Jurkat, Clone E6-1 (cell line): Measurements from ENCODE around the gene CD2AP.
"Not testable (repeated sequence)": the region's sequence is repeated elsewhere in the genome, so short reads cannot be mapped to it uniquely, and the experiment has no call there.

ENCODE experiments used
- DNase-seq: peaks from one replicate; pipeline ENCODE4 v3.0.0-alpha.2; 2011; ENCODE audit warnings: low read depth, low spot score
- H3K4me3 ChIP-seq: 2 replicates; pipeline ENCODE4 v1.5.1; 2011; ENCODE audit warnings: mild to moderate bottlenecking, low read length, control low read depth, moderate library complexity

CD2AP gene

GRCh38 chr6:47456536-47456975 is 21.0 kb upstream of the CD2AP start:
- no peak for DNase-seq
- H3K4me3 ChIP-seq: no peak overlapping the region

- H3K4me3 ChIP-seq: no peak overlapping the region
- DNase-seq: no peak
These were observed 20.2 kb upstream of the CD2AP start for GRCh38 chr6:47457370-47457769.

- DNase-seq: no peak
- no peak overlapping the region for H3K4me3 ChIP-seq
These were observed 13.5 kb upstream of the CD2AP start for GRCh38 chr6:47464052-47464451.

- no peak overlapping the region for H3K4me3 ChIP-seq
- no peak for DNase-seq
These were observed 12.5 kb upstream of the CD2AP start for GRCh38 chr6:47465117-47465516.

GRCh38 chr6:47471911-47472310 is 5.7 kb upstream of the CD2AP start:
- no peak for DNase-seq
- no peak overlapping the region for H3K4me3 ChIP-seq

- H3K4me3 ChIP-seq: no peak overlapping the region
- no peak for DNase-seq
These were observed 3.7 kb upstream of the CD2AP start for GRCh38 chr6:47473791-47474346.

GRCh38 chr6:47475319-47475816 is 2.2 kb upstream of the CD2AP start:
- DNase-seq: no peak
- H3K4me3 ChIP-seq: no peak overlapping the region

GRCh38 chr6:47476781-47477496 is 650 bp upstream of the CD2AP start:
- H3K4me3 ChIP-seq: peak overlapping the region; percentile 81
- DNase-seq: no peak

GRCh38 chr6:47478233-47479139 is 897 bp downstream of the CD2AP start:
- peak; percentile 15 for DNase-seq
- H3K4me3 ChIP-seq: peak overlapping the region; percentile 81

GRCh38 chr6:47479140-47479508 is 1.5 kb downstream of the CD2AP start:
- peak overlapping the region; percentile 81 for H3K4me3 ChIP-seq
- DNase-seq: no peak

GRCh38 chr6:47479874-47480273 is 2.3 kb downstream of the CD2AP start:
- DNase-seq: no peak
- no peak overlapping the region for H3K4me3 ChIP-seq

GRCh38 chr6:47481213-47481612 is 3.6 kb downstream of the CD2AP start:
- not testable (repeated sequence) for DNase-seq, H3K4me3 ChIP-seq

- no peak for DNase-seq
- no peak overlapping the region for H3K4me3 ChIP-seq
These were observed 4.2 kb downstream of the CD2AP start for GRCh38 chr6:47481806-47482205.

GRCh38 chr6:47483516-47483852 is 5.9 kb downstream of the CD2AP start:
- no peak for DNase-seq
- no peak overlapping the region for H3K4me3 ChIP-seq

- no peak for DNase-seq
- no peak overlapping the region for H3K4me3 ChIP-seq
These were observed 6.4 kb downstream of the CD2AP start for GRCh38 chr6:47483853-47484546.

GRCh38 chr6:47484616-47485015 is 7.0 kb downstream of the CD2AP start:
- H3K4me3 ChIP-seq: no peak overlapping the region
- no peak for DNase-seq

- H3K4me3 ChIP-seq: no peak overlapping the region
- no peak for DNase-seq
These were observed 7.5 kb downstream of the CD2AP start for GRCh38 chr6:47485083-47485482.

GRCh38 chr6:47485491-47486135 is 8.0 kb downstream of the CD2AP start:
- H3K4me3 ChIP-seq: no peak overlapping the region
- no peak for DNase-seq

- H3K4me3 ChIP-seq: no peak overlapping the region
- DNase-seq: no peak
These were observed 12.4 kb downstream of the CD2AP start for GRCh38 chr6:47489995-47490394.
